HCEC 1CT (cell line): ENCODE data around the gene HSP90AB1.

Source experiments
- DNase-seq: peaks from one replicate; pipeline ENCODE4 v3.0.0-alpha.2; 2017

The HSP90AB1 gene

GRCh38 chr6:44269921-44270525 lies 23.1 kb downstream of the HSP90AB1 start, which contains the start of gene TMEM151B:
TMEM151B (plus strand) TSS chr6:44270450; CDS start chr6:44270743, 293 bp downstream.
- no peak for DNase-seq

GRCh38 chr6:44270526-44271405 lies 23.9 kb downstream of the HSP90AB1 start:
- DNase-seq: no peak

- no peak for DNase-seq
Measured at GRCh38 chr6:44271406-44271723, 24.5 kb downstream of the HSP90AB1 start.

- no peak for DNase-seq
Measured at GRCh38 chr6:44271914-44272313, 25.0 kb downstream of the HSP90AB1 start.

GRCh38 chr6:44272529-44272928 lies 25.6 kb downstream of the HSP90AB1 start:
- DNase-seq: no peak

- no peak for DNase-seq
Measured at GRCh38 chr6:44272999-44273566, 26.2 kb downstream of the HSP90AB1 start.

GRCh38 chr6:44273617-44274016 lies 26.7 kb downstream of the HSP90AB1 start:
- no peak for DNase-seq

GRCh38 chr6:44275271-44275748 lies 28.4 kb downstream of the HSP90AB1 start:
- no peak for DNase-seq

- DNase-seq: no peak
Measured at GRCh38 chr6:44275749-44276648, 29.1 kb downstream of the HSP90AB1 start.

GRCh38 chr6:44276667-44277640 lies 30.1 kb downstream of the HSP90AB1 start:
- no peak for DNase-seq

- no peak for DNase-seq
Measured at GRCh38 chr6:44277763-44278162, 30.9 kb downstream of the HSP90AB1 start.

GRCh38 chr6:44278315-44278714 lies 31.4 kb downstream of the HSP90AB1 start:
- no peak for DNase-seq

- no peak for DNase-seq
Measured at GRCh38 chr6:44278774-44279697, 32.1 kb downstream of the HSP90AB1 start.

- DNase-seq: no peak
Measured at GRCh38 chr6:44284121-44284520, 37.2 kb downstream of the HSP90AB1 start.

GRCh38 chr6:44284867-44285266 lies 38.0 kb downstream of the HSP90AB1 start:
- no peak for DNase-seq

GRCh38 chr6:44285552-44286284 lies 38.8 kb downstream of the HSP90AB1 start:
- DNase-seq: no peak

GRCh38 chr6:44286285-44286565 lies 39.3 kb downstream of the HSP90AB1 start:
- no peak for DNase-seq

- no peak for DNase-seq
Measured at GRCh38 chr6:44286747-44287146, 39.8 kb downstream of the HSP90AB1 start.

- DNase-seq: no peak
Measured at GRCh38 chr6:44289726-44290260, 42.9 kb downstream of the HSP90AB1 start.

GRCh38 chr6:44291841-44292240 lies 44.9 kb downstream of the HSP90AB1 start:
- DNase-seq: no peak
